ENCODE results near the gene C5orf58.

C5orf58 gene

GRCh38 chr5:170261528-170262043 is 28.8 kb downstream of the C5orf58 start:
- no peak for DNase-seq

GRCh38 chr5:170262061-170263045 is 29.6 kb downstream of the C5orf58 start:
- no peak for DNase-seq

GRCh38 chr5:170263906-170264305 is 31.1 kb downstream of the C5orf58 start:
- no peak for DNase-seq

GRCh38 chr5:170265522-170265921 is 32.7 kb downstream of the C5orf58 start:
- DNase-seq: no peak

GRCh38 chr5:170266570-170267381 is 34.0 kb downstream of the C5orf58 start:
- no peak for DNase-seq

- DNase-seq: peak; percentile 48
These were observed 34.8 kb downstream of the C5orf58 start for GRCh38 chr5:170267431-170268152.

GRCh38 chr5:170268153-170268689 is 35.4 kb downstream of the C5orf58 start:
- DNase-seq: no peak

GRCh38 chr5:170268884-170269283 is 36.1 kb downstream of the C5orf58 start:
- DNase-seq: no peak

- no peak for DNase-seq
These were observed 36.8 kb downstream of the C5orf58 start for GRCh38 chr5:170269579-170269978.

- no peak for DNase-seq
These were observed 37.7 kb downstream of the C5orf58 start for GRCh38 chr5:170270293-170271069.

GRCh38 chr5:170273968-170274710 is 41.4 kb downstream of the C5orf58 start:
- DNase-seq: no peak

- no peak for DNase-seq
These were observed 42.7 kb downstream of the C5orf58 start for GRCh38 chr5:170275376-170275994.

GRCh38 chr5:170276140-170276539 is 43.4 kb downstream of the C5orf58 start:
- no peak for DNase-seq

GRCh38 chr5:170277867-170278281 is 45.1 kb downstream of the C5orf58 start:
- DNase-seq: no peak

GRCh38 chr5:170278611-170279458 is 46.0 kb downstream of the C5orf58 start:
- no peak for DNase-seq

- no peak for DNase-seq
These were observed 46.7 kb downstream of the C5orf58 start for GRCh38 chr5:170279459-170279817.

- no peak for DNase-seq
These were observed 47.3 kb downstream of the C5orf58 start for GRCh38 chr5:170280011-170280493.

GRCh38 chr5:170283296-170283695 is 50.5 kb downstream of the C5orf58 start:
- DNase-seq: no peak

- DNase-seq: no peak
These were observed 51.4 kb downstream of the C5orf58 start for GRCh38 chr5:170284231-170284630.

All from NCI-H2171 treated with DMSO at 0.1 percent for 48 hours (cell line).